ENCODE measurements around the gene ST6GALNAC5.
"Not testable (repeated sequence)": the region's sequence is repeated elsewhere in the genome, so short reads cannot be mapped to it uniquely, and the experiment has no call there.

Gene ST6GALNAC5

DNA sequence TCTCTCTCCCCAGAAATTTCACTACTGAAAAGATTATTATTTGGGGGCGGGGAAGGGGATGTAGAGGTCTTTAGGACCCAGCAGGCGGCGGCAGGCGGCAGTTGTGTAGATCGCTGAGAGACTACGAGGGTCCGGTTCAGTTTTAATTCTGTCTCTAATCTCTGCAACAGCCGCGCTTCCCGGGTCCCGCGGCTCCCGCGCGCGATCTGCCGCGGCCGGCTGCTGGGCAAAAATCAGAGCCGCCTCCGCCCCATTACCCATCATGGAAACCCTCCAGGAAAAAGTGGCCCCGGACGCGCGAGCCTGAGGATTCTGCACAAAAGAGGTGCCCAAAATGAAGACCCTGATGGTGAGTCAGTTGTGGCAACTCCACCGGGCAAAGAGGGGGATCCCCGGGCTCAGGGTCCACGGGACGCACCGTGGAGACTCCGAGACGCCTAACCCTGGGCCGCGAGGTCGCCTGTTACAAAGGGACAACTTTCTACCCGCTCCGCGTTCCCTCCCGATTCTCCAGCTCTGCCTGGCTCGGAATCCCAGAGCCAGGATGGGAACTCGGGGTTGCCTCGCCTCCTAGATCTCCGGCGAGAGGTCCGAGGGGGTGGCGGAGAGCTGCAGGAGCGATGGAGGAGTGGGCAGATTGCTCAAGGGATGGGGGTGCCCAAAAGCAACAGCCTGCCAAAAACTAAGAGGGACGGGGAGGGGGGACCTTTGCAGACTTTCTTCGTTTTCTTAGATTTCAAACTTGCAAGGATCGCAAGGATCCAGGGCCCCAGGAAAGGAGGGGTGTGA, at the start of gene ST6GALNAC5:
Gene ST6GALNAC5 (plus strand): TSS at position 139 of the 789 bp plus-strand sequence.
- peak; percentile 21 to 27 for DNase-seq

DNA sequence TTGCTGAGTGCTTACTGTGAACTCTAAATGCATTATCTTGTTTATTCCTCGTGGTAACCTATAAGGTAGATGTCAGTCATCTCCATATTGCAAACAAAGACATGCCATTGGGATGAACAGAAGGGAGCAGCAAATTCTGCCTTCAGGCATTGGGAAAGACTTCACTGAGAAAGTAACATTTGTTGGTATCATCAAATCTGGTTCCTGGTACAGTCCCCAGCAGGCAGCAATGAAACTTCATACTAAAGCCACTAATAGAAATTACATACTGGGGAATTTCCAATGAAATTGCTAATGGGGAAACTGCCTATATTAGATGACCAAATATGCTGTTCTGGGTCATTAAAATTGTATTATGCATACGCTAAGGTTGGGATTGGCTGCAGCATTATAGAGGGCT, 47.3 kb upstream of the ST6GALNAC5 start:
- DNase-seq: no peak

DNA sequence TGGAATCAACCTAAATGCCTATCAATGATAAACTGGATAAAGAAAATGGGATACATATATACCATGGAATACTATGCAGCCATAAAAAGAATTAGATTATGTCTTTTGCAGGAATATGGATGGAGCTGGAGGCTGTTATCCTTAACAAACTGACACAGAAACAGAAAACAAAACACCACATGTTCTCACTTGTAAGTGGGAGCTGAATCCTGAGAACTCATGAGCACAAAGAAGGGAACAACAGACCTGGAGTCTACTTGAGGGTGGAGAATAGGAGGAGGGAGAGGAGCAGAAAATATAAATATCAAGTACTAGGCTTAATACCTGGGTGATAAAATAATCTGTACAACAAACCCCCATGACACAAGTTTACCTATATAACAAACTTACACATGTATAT, 44.3 kb upstream of the ST6GALNAC5 start:
- not testable (repeated sequence) for DNase-seq

DNA sequence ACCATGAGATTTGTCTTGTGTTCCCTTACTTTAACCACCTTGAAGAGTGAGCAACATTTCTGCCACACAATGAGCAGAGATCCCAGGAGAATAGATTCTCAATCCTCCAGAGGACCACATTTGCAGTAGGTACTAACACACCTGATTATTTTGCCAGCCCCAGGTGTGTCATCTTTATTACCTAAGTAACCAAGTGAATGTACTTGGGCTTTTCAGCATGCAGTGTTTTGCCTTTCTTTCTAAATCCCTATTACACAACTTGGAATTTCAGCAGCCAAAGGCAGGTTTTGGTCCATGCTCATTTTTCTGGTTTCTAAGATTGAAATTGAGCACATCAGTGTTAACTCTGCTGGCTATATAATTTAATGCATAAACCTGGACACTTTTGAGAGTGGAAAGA, 43.2 kb upstream of the ST6GALNAC5 start:
- no peak for DNase-seq

DNA sequence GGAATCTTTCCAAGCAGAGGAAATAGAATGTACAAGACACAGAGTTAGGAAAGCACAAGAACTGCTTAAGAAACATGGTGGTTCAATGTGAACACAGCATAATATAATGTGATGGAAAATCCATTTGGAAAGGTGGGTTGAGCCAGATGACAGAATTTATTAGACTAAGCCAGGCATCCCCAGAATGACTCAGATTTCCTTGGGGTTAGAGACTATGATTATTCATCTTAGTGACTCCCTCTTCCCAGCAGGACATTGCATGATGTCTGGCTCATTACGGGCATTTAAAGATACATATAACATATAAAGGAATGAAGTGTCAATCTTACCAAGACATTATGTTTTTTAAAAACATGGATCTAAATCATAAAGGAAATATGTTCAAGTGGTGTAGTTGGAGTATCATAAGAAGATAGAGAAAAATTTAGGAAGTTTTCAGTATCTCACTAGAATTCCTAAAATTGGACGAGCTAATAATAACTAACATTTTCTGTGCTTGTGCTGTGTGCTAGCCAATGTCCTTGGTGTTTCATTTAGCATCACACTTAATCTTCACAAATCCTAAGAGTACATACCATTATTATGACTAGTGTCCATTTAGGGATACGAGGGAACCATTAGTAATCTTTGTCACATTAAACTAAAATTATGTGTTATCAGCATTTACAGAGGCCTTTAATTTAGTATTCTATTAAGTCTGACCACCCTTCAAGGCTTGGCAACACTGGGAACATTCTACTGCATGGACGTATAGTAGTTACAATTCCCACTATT, 41.0 kb upstream of the ST6GALNAC5 start:
- no peak for DNase-seq

DNA sequence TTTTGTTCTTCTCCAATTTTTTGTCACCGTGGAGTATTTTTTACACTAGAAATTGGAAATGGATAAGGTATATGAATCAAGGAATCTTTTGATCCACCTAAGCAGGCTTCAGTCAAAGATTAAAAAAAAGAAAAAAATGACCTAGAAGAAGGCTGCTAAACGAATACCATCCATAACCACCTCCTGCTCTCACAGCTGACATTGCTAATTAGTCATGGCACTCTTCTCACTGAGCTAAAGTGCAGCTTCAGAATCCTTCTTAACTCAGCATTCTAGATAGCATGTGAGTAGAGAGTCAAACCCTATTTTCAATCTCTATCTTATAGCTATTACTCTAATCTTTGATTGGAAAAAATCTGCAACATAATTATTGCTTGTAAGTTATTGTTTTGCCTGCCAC, 40.2 kb upstream of the ST6GALNAC5 start:
- no peak for DNase-seq

DNA sequence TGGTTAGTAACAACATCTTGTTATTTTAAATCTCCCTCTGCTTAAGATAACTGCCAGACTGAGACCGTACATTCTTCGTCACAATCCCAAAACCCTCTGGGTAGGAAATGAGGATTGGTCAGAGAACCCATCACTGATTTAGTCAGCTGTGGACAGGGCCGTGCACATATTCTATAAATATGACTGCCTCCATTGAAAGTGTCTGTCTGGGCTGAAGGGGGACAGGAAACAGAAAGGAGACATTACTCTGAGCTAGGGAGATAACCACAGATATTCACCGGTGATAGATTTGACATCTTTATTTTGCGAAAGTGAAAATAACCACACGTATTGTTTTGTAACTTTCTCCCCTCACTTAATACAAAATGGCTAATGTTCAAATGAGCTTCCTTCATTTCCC, 36.9 kb upstream of the ST6GALNAC5 start:
- DNase-seq: no peak

DNA sequence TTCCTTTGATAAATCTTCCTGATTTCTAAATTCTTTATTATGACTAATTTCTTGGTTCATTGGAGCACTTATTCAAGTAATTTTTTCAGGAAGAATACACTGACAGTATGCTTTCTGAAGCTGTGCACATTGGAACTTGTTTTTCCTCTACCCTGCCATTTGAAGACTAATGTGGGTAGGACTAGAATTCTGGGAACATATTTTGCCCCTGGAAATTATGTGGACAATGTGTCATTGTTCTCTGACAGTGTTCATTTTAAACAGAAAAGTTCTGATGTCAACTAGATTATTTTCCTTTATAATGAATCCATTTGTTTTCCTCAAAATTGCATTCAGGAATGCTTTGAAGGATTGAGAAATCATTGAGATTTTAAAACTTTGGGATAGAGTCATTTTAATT, 34.8 kb upstream of the ST6GALNAC5 start:
- DNase-seq: no peak

DNA sequence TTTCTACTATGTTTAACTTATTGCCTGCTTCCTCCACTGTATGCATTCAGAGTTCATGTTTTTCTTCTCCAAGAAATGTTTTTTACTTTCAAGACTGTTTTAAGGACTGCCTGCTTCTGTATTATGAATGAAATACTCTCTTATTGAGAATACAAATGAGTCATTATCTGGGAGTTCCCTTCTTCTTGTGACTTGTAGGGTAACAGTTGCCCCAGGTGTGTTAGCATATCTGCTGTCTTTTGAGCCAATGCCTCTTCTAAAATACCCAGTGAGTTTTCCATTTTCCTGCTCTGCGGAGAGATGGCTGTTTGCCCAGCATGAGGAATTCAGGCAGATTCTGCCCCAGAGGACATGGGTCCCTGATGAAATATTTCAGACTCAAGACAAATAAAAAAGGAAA, 34.1 kb upstream of the ST6GALNAC5 start:
- no peak for DNase-seq

DNA sequence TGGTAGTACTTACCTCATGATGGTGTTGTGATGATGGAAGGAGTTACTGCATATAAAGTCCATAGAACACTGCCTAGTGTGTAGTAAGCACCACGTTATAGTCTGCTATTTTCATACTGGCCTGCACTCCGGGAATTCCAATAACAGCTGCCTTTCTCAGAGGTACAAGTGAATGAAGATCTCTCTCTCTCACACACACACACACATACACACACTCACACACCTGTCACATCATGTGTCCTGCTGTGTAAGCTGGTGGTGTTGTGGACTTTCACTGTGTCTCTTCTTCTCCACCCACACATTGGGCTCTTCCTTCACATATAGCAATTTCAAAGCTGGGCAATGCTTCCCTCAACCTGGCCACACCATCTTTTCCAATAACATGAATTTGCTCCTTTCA, 33.4 kb upstream of the ST6GALNAC5 start:
- no peak for DNase-seq

DNA sequence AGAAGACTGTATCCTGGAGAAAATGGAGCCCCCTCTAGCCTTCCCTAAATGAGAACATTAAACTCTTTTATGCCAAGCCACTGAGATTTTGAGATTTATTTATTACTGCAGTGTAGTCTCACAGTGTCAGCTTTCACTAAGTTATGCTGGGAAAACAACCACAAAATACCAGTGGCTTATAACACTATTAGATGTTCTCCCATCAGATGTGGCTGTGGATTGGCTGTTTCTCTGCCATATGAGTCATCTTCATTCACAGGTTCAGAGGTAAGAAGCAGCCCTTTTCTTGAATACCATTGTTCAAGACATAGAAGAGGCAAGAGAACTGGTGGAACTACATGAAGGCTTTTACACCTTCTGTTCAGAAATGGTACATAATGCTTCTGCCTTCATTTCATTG, 32.1 kb upstream of the ST6GALNAC5 start:
- no peak for DNase-seq

DNA sequence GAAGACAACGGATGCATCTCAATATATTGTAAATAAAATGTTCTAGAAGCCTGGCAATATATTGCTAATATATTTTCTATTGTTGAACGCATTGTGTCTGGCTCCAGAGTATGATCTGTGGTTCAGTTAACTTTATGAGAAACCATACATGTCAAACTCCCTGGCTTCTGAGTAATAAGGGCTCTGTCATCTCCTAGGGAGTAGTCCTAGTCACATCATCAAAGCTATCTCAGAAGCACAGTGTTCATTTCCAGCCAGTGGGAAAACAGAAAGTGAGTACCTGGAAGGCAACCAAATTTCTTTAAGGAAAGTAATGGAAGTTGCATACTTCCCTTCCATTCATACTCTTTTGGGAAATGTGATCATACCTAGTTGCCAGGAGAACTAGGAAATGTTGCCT, 27.0 kb upstream of the ST6GALNAC5 start:
- no peak for DNase-seq

DNA sequence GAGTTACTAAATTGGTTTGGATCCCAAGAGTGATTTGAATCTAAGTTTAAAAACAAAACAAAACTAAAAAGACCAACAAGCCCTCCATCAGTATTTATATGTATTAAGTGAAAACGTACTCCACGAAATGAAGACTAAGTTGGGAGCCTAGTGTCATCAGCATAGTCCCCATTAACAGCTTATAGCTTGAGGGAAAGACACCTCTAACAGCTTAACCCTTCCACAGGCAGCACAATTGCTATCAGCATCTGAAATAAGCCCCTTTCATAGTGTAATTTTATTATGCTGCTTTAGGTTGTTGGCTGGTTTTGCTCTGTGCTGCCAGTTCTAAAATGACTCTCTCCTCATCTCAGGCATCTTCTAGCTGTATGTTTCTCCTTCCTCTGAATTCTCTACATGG, 25.8 kb upstream of the ST6GALNAC5 start:
- DNase-seq: no peak

DNA sequence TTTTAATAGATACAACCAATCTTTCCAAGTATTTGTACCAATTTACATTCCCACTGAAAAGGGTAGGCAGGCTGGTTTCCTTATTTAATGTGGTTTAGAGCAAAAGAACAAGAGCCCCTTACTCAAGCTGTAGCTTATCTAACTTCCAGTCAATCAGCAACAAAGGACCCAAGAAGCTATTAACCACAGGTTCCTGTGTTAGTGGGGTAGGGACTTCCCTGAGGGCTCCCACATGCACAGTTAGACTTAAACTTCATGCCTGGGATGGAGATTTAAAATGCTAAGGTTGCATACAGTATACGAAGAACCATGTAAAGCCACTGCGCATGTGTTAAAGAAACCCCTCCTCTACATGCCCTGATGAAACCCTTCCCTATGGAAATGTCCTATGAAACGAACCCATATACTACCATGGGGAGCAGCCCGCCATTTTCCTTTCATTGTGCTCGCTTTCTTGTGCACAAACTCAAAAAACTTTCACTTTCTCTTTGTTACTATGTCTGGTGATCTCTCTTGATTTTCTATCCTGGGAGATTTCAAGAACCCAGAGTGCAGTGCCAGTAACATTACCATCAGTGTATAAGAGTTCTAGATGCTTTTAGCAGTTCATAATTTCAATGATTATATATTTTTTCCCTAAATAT, 23.3 kb upstream of the ST6GALNAC5 start:
- DNase-seq: no peak

DNA sequence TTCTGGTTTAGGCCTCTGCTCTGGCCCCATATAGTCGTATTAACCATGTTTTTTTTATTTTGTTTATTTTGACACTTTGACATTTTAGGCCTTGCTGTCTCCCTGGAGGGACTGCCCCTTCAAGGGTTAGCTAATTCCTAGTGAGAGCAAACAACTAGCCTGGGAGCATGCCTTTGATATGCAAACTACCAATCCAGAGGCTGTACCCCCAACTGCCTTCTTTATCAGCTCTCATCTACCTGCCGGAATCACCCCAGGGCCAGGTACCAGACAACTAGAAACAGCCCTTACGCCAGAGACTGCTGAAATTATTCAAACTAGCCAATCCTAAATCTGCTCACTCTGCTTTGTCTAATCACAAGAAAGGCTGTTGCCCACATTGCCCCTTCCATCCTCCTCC, 13.0 kb upstream of the ST6GALNAC5 start:
- DNase-seq: no peak

DNA sequence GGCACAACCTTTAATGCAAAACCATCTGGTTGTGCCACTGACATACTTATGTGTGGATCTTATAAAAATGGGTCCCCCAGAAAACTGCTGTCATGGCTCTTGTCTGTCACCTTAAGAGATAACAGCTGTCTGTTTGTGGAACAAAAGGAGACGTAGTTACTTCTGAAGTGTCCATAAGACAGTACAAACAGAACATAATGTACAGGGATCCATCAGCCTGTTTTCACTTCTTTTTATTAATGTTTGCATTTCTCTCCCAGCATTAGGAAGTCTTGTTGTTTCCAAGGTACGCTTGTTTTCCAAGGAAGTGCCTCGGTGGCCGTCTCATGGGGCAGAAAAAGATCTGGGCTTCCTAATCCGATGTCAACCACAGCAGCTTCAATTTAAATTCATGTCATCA, 11.2 kb upstream of the ST6GALNAC5 start:
- no peak for DNase-seq

DNA sequence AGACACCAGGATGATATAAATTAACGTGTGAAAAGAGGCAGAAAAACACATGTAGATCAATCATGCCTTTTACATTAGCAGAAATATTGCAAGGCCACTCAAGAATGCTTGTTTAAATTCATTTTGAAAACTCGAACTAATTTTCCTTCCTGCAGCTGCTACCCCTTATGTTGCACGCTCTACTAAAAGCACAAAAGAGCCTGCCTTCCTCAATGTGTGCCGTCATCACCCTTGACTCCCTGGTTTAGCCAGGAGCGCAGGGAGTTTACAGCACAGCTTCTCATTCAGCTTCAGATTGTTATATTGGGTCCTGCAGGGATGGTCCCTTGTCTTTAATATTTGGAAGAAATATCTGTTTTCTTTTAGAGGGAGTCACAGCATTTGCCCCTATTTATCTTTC, 10.1 kb upstream of the ST6GALNAC5 start:
- DNase-seq: no peak

DNA sequence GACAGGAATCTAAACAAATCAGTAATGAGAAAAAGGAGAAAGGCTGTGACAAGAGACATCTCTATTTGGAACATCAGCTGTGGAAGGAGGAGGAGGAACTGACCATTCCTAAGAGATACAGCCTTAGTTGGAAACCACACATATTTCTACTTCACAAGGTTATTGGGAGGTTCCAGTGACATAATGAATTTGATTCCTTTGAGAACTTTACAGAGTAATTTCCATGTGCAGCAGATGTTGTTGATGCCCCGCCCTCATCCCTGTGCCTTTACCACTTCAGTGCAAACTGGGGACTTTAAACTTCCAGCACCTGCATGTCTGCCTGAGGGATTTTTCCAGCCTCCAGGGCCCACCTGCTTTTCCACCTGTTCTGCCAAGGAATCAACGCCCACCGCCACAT, 9.3 kb upstream of the ST6GALNAC5 start:
- no peak for DNase-seq

DNA sequence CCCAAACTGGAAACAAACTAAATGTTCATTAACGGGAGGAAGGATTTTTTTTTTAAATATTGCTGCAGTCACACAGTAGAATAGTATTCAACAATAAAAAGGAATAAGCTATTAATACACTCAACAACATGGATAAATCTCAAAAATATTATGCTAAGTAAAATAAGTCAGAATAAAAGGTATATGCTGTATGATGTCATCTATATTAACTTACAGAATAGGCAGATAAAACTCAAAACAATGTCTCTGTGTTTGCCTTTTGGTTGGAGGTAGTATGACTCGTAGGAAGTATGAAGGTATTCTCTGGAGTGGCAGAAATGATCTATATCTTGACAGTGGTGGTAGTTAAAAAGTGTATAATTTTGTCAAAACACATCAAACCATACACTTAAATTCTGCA, 6.1 kb upstream of the ST6GALNAC5 start:
- DNase-seq: no peak

DNA sequence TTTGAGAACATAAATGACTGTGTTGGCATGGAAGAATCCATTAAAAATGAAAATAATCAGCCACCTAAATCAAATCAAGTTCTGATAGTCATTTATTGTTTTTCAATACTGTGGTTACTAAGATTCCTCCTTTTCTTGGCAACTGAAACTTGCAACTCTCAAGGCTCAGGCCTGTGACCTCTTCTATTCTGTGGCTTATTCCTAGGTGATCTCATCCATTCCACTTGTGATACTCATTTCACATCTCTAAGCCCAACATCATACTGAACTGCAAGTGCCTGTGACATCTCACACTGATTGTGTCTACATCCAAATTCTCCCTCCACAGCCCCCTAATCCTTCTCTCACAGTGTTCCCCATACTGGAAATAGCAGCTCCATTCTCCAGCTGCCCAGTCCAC, 4.8 kb upstream of the ST6GALNAC5 start:
- no peak for DNase-seq

DNA sequence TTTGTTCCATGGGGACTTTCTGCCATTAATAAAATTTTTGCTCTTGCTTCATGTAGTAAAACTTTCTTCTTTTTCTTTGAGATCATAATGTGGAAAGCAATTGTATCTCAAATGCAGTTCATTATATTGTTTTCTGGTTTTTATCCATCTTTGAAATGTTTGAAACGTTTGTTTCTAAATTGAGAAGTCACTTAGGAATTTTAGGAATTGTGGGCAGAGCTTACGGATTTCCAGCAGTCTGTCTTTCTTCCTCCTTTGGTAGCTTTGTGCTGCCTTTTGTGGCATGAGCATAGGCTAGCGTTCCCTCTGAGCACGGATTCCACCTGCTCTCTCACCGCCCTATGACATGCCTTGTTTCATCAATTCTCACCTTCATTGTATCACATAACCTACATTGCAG, 2.9 kb upstream of the ST6GALNAC5 start:
- no peak for DNase-seq

DNA sequence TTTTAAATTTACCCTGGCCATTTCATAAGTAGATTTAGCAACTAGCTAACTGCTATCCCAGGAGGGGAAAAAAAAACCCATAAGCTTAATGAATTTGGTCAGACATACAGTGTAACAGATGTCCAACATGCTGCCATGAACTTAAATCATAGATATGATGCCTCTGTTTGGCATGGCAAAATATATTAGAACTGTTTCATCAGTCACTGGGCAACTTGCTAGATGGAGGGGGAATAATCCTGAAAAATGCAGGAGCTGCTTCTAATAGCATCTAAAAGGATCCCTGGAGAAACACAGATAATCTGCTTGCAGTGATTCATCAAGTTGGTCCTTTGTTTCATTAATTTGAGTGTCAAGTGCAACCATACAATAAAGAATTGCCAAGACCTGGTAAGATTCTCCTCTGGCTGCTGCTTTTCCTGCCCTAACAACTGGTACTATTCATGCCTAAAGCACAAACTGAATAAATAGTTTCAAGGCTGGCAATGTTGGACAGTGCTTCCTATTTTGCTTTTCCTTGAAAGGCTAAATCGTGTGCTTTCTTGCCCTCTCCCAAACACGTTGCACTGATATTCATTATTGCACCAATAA, 1.5 kb upstream of the ST6GALNAC5 start:
- no peak for DNase-seq

DNA sequence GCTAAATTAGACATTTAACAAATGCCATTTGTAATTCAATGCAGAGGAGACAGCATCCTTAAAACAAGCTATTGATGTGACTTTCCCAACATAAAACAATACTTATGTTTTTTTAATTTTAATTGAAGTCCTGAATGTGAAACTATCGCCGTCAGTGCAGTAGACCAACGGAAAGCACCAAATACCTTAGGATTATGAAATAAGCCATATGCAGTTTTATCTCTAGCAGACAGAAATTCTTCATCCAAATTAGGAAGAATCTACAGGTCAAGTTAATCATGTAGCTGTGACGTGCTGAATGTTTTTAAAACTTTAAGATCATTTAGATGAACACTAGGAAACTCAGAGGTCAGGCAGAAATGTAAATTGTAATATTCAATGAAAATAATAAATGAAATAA, 714 bp upstream of the ST6GALNAC5 start:
- no peak for DNase-seq
